Neural progenitor cell (in vitro differentiated cells): ENCODE measurements around the gene DLL4.

Experiments used
- CTCF ChIP-seq: fragments of 200-600 bp; sonication (generic); IDR thresholded peaks from 2 replicates; pipeline ENCODE4 v1.5.1; 2017; ENCODE audit warnings: antibody characterized with exemption, mild to moderate bottlenecking
- EZH2 ChIP-seq: fragments of 200-600 bp; sonication (generic); IDR thresholded peaks from 2 replicates; pipeline ENCODE4 v1.6.1; 2017; ENCODE audit warnings: antibody characterized with exemption, mild to moderate bottlenecking, moderate library complexity

- TF ChIP-seq CTCF (no peak), EZH2 (no peak)
Observed at GRCh38 chr15:40915679-40916078, 13.5 kb upstream of the DLL4 start.
